Activated CD4-positive, alpha-beta memory T cell treated with anti-CD3 and anti-CD28 coated beads for 36 hours (primary cell): ENCODE measurements around the gene C16orf46. TPM values are rescaled to one million over a fixed set of nuclear protein-coding genes. Genes with fewer than 3 reads are reported as not detected.
A peak's percentile ranks its signal among the peaks of the same experiment; 100 is the strongest.

Source experiments
- CTCF ChIA-PET: fragments of 350-600 bp; sonication (Branson Sonifier 250); formaldehyde crosslinking; loops from one replicate; lab custom pipeline; 2021; ENCODE audit warnings: antibody characterized with exemption, inconsistent platforms; lab: Charles Lee
- POLR2A ChIA-PET: fragments of 350-600 bp; sonication (Branson Sonifier 250); formaldehyde crosslinking; loops from one replicate; lab custom pipeline; 2021; ENCODE audit warnings: antibody characterized with exemption; lab: Charles Lee
- DNase-seq: peaks from one replicate; pipeline ENCODE4 v3.0.0-alpha.2; 2020
- H3K27ac Mint-ChIP-seq: one replicate; pipeline ENCODE4 v1.8.0; 2021; ENCODE audit warnings: mixed read lengths
- H3K27me3 Mint-ChIP-seq: one replicate; pipeline ENCODE4 v1.8.0; 2021; ENCODE audit warnings: mixed read lengths
- H3K36me3 Mint-ChIP-seq: one replicate; pipeline ENCODE4 v1.8.0; 2021; ENCODE audit warnings: mixed read lengths
- H3K4me1 Mint-ChIP-seq: one replicate; pipeline ENCODE4 v1.8.0; 2021; ENCODE audit warnings: low read depth, mixed read lengths
- H3K4me3 Mint-ChIP-seq: one replicate; pipeline ENCODE4 v1.8.0; 2021; ENCODE audit warnings: mild to moderate bottlenecking, mixed read lengths
- H3K9me3 Mint-ChIP-seq: one replicate; pipeline ENCODE4 v1.8.0; 2021; ENCODE audit warnings: mixed read lengths
- intact Hi-C: fragments of 100-400 bp; cut with micrococcal nuclease; formaldehyde crosslinking; loops from one replicate; pipeline ENCODE4 v1.15.1; 2023
- total RNA-seq, 2 experiments: library from RNA; stranded (reverse); gene quantifications; one replicate each; pipeline ENCODE4 v1.2.3, GENCODE V29; 2021

Gene C16orf46
- total RNA-seq, 2 experiments from 2014 or later = 0.44 to 0.86 TPM

- Mint-ChIP-seq H3K4me3 (no peak overlapping the region), H3K27me3 (no peaks in the 10 kb centered on the region), H3K36me3 (peaks cover 34% of the 10 kb centered on the region)
These were observed 36.9 kb downstream of the C16orf46 start for GRCh38 chr16:81040131-81040530.

GRCh38 chr16:81036751-81037350, 40.2 kb downstream of the C16orf46 start:
- POLR2A ChIA-PET = interaction anchor here (1.1 to 1.7 kb wide), 3 partner anchors 15 to 40 kb away, joined by 3 to 11 read pairs (median 8); partner anchors contain the start of genes C16orf46, CENPN and CMC2
- CTCF ChIA-PET = interaction anchor here (1.1 to 9.6 kb wide), 11 partner anchors 13 to 697 kb away, joined by 3 to 139 read pairs (median 16); partner anchors contain the start of genes C16orf46, CENPN and CMC2
- H3K27ac Mint-ChIP-seq = no peak overlapping the region
- peaks cover 21% of the 10 kb centered on the region for H3K4me1 Mint-ChIP-seq
- peak overlapping the region; percentile 79 for H3K4me3 Mint-ChIP-seq
- H3K27me3 Mint-ChIP-seq = no peaks in the 10 kb centered on the region
- no peak for DNase-seq
- intact Hi-C loops = loop anchor here (1.0 to 10.0 kb wide), 2 partner anchors 59 to 278 kb away; partner anchors contain the start of genes GAN and GCSH
- peaks cover 13% of the 10 kb centered on the region for H3K36me3 Mint-ChIP-seq
- H3K9me3 Mint-ChIP-seq = no peaks in the 10 kb centered on the region

More at GRCh38 chr16:81040131-81040530, 36.9 kb downstream of the C16orf46 start:
- H3K4me1 Mint-ChIP-seq = peaks cover 21% of the 10 kb centered on the region
- CTCF ChIA-PET = interaction anchor here (0.9 kb wide), 1 partner anchor 36 kb away, joined by 3 read pairs; no protein-coding TSS in a partner anchor
- DNase-seq = no peak
- POLR2A ChIA-PET = no interaction called here
- intact Hi-C loops = no loop called here
- no peak overlapping the region for H3K27ac Mint-ChIP-seq
- H3K9me3 Mint-ChIP-seq = no peaks in the 10 kb centered on the region

- Mint-ChIP-seq H3K27ac (no peak overlapping the region), H3K4me1 (peaks cover 21% of the 10 kb centered on the region), H3K27me3 (no peaks in the 10 kb centered on the region), H3K4me3 (peak overlapping the region; percentile 79), H3K9me3 (no peaks in the 10 kb centered on the region), H3K36me3 (peaks cover 13% of the 10 kb centered on the region)
- DNase-seq = peak; percentile 56
- ChIA-PET POLR2A (interaction anchor here (1.0 to 1.7 kb wide), 3 partner anchors 29 to 702 kb away, joined by 3 to 11 read pairs (median 8); partner anchors contain the start of genes C16orf46, CENPN and CMC2), CTCF (interaction anchor here (0.6 to 9.6 kb wide), 40 partner anchors 9 to 1287 kb away, joined by 3 to 139 read pairs (median 4); partner anchors contain the start of genes C16orf46, CENPN and CMC2)
- intact Hi-C loops = loop anchor here (1.0 to 10.0 kb wide), 5 partner anchors 29 to 703 kb away; partner anchors contain the start of genes C16orf46, CENPN, GAN and GCSH
These were observed 40.9 kb downstream of the C16orf46 start for GRCh38 chr16:81035975-81036750.

DNA sequence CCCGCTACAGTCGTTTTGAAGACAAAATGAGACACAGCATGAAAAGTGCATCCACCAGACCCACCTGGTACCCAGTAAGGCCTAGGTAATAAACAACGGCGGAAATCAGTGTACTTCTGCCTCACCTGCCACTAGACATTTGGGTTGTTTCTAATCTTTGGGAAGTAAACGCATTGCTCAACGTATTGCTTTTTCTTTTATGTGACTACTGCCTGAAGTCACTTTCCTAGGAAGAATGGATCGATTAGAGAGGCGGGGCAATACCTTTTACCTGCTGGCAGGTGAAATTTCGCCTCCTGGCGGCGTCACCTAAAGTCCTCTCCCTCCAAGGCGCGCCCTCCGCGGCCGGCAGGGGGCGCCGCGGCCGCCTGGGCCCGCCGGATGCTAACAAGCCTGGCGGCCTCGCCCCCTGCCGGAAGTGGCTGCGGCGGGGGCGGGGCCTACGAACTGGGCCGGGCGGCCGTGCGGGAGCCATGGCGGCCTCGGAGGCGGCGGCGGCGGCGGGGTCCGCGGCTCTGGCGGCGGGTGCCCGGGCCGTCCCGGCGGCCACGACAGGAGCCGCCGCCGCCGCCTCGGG, 41.6 kb downstream of the C16orf46 start, which contains the start of gene ATMIN:
Gene ATMIN, plus strand, starts transcription at position 445 of the 577 bp plus-strand sequence. Its CDS starts 29 bp downstream, at position 474.
- peaks cover 21% of the 10 kb centered on the region for H3K4me1 Mint-ChIP-seq
- H3K36me3 Mint-ChIP-seq = peaks cover 13% of the 10 kb centered on the region
- POLR2A ChIA-PET = interaction anchor here (1.0 to 1.7 kb wide), 3 partner anchors 28 to 703 kb away, joined by 3 to 11 read pairs (median 8); partner anchors contain the start of genes C16orf46, CENPN and CMC2
- DNase-seq = peak; percentile 89
- intact Hi-C loops = loop anchor here (1.0 to 10.0 kb wide), 4 partner anchors 28 to 703 kb away; partner anchors contain the start of genes C16orf46, CENPN and GAN
- no peak within 1 kb of the TSS for H3K27ac Mint-ChIP-seq
- H3K27me3 Mint-ChIP-seq = no peaks in the 10 kb centered on the region
- H3K4me3 Mint-ChIP-seq = peak within 1 kb of the TSS; percentile 79
- CTCF ChIA-PET = interaction anchor here (0.6 to 9.6 kb wide), 41 partner anchors 10 to 1286 kb away, joined by 3 to 139 read pairs (median 4); partner anchors contain the start of genes C16orf46, CENPN and CMC2
- no peaks in the 10 kb centered on the region for H3K9me3 Mint-ChIP-seq

DNA sequence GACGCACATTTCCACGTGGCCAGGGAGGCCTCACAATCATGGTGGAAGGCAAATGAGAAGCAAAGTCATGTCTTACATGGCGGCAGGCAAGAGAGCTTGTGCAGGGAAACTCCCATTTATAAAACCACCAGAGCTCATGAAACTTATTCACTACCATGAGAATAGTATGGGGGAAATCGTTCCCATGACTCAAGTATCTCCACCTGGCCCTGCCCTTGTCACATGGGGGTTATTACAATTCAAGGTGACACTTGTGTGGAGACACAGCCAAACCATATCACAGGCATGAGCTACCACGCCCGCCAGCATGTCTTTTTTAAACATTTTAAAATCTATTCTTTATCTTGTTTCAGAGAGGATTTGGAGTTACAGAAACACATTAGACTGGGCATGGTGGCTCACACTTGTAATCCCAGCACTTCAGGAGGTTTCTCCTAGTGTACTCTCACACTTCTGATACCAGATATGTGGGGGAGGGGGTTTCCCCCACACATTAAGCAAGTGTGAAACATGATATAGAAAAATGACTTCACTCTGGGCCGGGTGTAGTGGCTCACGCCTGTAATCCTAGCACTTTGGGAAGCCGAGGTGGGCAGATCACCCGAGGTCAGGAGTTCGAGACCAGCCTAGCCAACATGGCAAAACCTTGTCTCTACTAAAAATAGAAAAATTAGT, 47.0 kb downstream of the C16orf46 start:
- Mint-ChIP-seq H3K9me3 (peaks cover 3% of the 10 kb centered on the region), H3K36me3 (peaks cover 36% of the 10 kb centered on the region), H3K27me3 (no peaks in the 10 kb centered on the region), H3K4me3 (no peak overlapping the region), H3K27ac (peak overlapping the region; percentile 10), H3K4me1 (peaks cover 6% of the 10 kb centered on the region)
- intact Hi-C loops = loop anchor here (10.0 kb wide), 1 partner anchor 285 kb away; the partner anchor contains the start of gene GAN
- DNase-seq = peak; percentile 40
- CTCF ChIA-PET = interaction anchor here (9.6 kb wide), 1 partner anchor 27 kb away, joined by 139 read pairs; the partner anchor contains the start of genes CENPN and CMC2
- POLR2A ChIA-PET = interaction anchor here (1.0 kb wide), 1 partner anchor 47 kb away, joined by 5 read pairs; the partner anchor contains the start of gene C16orf46

DNA sequence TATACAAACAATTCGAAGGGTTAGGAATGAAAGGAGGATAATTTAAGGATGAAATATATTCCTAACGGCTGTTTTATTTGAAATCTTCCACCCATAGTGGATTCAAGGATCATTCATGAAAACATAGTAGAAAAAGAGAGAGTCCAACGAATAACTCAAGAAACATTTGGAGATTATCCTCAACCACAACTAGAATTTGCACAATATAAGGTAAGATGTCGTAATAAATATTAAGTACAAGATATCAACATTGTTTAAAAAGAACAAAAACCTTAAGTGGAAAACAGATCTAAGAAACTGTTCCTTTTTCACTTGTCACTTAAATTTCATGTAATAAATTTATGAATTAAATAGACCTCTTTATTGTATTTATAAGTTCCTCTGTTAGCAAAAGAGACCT, 50.6 kb downstream of the C16orf46 start:
- peaks cover 48% of the 10 kb centered on the region for H3K36me3 Mint-ChIP-seq
- no peak overlapping the region for H3K27ac Mint-ChIP-seq
- intact Hi-C loops = no loop called here
- H3K9me3 Mint-ChIP-seq = peaks cover 3% of the 10 kb centered on the region
- no peak for DNase-seq
- no peaks in the 10 kb centered on the region for H3K27me3 Mint-ChIP-seq
- peaks cover 6% of the 10 kb centered on the region for H3K4me1 Mint-ChIP-seq
- ChIA-PET CTCF (no interaction called here), POLR2A (no interaction called here)
- H3K4me3 Mint-ChIP-seq = no peak overlapping the region

DNA sequence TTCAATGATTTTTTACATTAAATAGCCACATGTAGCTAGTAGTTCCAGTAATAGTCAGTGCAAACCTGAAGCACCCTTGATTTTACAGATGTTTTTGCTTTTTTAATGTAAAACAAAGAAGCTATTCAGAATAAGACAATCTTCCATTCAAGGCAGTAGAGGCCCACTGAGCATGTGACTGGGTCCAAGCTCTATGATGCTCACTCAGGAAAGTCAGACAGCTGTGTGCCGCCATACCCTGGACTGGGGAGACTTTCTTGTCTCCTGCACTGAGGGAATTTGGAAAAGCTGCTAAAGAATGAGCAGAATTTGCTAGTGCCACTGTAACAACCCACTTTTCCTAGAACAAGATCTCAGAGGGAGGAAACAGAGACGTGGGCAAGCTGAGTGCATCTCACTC, 58.5 kb downstream of the C16orf46 start:
- ChIA-PET CTCF (interaction anchor here (0.6 to 1.5 kb wide), 7 partner anchors 8 to 282 kb away, joined by 3 to 7 read pairs (median 3); partner anchors contain the start of gene ATMIN), POLR2A (no interaction called here)
- no peak overlapping the region for H3K27ac Mint-ChIP-seq
- no peak overlapping the region for H3K4me3 Mint-ChIP-seq
- intact Hi-C loops = no loop called here
- peaks cover 56% of the 10 kb centered on the region for H3K36me3 Mint-ChIP-seq
- no peaks in the 10 kb centered on the region for H3K9me3 Mint-ChIP-seq
- no peaks in the 10 kb centered on the region for H3K27me3 Mint-ChIP-seq
- H3K4me1 Mint-ChIP-seq = peaks cover 8% of the 10 kb centered on the region
- DNase-seq = no peak

- POLR2A ChIA-PET = interaction anchor here (0.8 to 1.1 kb wide), 2 partner anchors 9 to 14 kb away, joined by 3 read pairs; no protein-coding TSS in a partner anchor
- Mint-ChIP-seq H3K9me3 (no peaks in the 10 kb centered on the region), H3K4me1 (peaks cover 8% of the 10 kb centered on the region), H3K4me3 (no peak overlapping the region), H3K27me3 (no peaks in the 10 kb centered on the region), H3K36me3 (peaks cover 60% of the 10 kb centered on the region), H3K27ac (peak overlapping the region; percentile 52)
- CTCF ChIA-PET = interaction anchor here (0.7 to 2.4 kb wide), 4 partner anchors 9 to 62 kb away, joined by 3 to 20 read pairs (median 4); partner anchors contain the start of genes ATMIN and C16orf46
- DNase-seq = no peak
- intact Hi-C loops = no loop called here
These were observed 62.4 kb downstream of the C16orf46 start for GRCh38 chr16:81014672-81015071.

DNA sequence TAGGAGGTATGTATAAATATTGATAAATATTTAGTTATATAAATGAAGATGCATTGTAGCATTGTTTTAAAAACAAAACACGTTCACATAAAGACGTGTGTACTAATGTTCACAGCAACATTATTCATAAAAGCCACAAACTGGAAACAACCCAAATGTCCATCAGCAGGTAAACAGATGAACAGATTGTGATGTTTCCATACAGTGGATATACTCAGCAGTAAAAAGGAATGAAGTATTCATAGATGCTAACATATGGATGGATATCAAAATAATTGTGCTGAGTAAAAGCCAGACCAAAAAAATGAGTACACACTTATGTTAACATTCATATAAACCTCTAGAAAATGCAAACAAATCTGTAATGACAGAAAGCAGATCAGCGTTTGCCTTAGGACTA, 64.1 kb downstream of the C16orf46 start:
- H3K27ac Mint-ChIP-seq = no peak overlapping the region
- ChIA-PET POLR2A (no interaction called here), CTCF (no interaction called here)
- no peaks in the 10 kb centered on the region for H3K27me3 Mint-ChIP-seq
- DNase-seq = no peak
- peaks cover 14% of the 10 kb centered on the region for H3K4me1 Mint-ChIP-seq
- intact Hi-C loops = no loop called here
- H3K9me3 Mint-ChIP-seq = no peaks in the 10 kb centered on the region
- no peak overlapping the region for H3K4me3 Mint-ChIP-seq
- peaks cover 57% of the 10 kb centered on the region for H3K36me3 Mint-ChIP-seq
